Measurements from ENCODE around the gene RAB3D.

DNA sequence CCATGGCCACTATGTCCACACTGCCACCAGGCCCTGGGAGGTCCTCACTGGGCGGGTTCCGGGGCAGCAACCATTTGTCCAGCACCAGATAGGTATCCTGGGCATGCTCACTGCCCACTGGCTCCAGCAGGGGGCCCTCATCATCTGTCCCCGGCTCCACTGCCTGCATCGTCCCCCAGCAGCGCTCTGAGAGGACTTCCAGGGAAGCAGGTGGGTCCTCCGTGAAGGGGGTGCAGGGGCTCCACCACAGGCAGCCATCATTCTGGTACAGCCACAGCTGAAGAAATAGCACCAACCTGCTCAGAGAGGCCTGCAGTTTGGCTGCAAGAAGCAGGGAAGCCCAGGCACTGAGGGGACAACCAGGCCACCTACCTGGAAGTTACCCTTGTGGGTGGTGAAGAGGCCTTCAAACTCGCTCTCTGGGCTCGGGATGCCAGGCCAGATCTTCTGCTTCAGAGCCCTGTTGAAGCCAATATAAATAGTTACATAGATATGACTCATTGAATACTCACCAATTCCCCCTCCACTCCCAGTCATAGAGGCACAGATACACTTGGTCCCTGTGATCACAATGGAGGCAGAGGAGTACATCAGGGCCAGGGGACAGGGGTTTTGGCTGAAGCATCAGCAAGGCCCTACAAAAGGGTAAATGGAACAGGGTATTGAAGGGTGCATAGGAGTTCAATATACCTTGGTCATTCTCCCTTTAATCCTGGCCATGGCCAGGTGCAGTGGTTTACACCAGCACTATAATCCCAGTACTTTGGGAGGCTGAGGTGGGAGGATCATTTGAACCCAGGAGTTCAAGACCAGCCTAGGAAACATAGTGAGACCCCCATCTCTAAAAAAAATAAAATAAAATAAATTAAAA is 39.1 kb upstream of the RAB3D start:
- TF ChIP-seq POLR2A (IDR thresholded peaks at IDR 0.05; ENCODE audit: low read depth, low read length), result no peak
- TF ChIP-seq POLR2AphosphoS5 (IDR thresholded peaks at IDR 0.05; ENCODE audit: low read depth, low read length), result no peak
